H1 (cell line): Measurements from ENCODE around the gene FAM177B. TPM values are rescaled to one million over a fixed set of nuclear protein-coding genes. Genes with fewer than 3 reads are reported as not detected.

ENCODE experiments used
- BACH1 ChIP-seq: IDR thresholded peaks from 2 replicates; pipeline ENCODE4 v1.6.1; 2012; ENCODE audit warnings: low read length, improper control_type of control experiment
- BCL11A ChIP-seq, 2 experiments: IDR thresholded peaks; one replicate each; pipeline ENCODE4 v1.6.1; 2011; ENCODE audit warnings: low read depth in 2 of 2, low read length in 2 of 2, mild to moderate bottlenecking in 2 of 2
- CBX5 ChIP-seq: fragments of 300-800, 300-1000 bp; sonication (generic); IDR thresholded peaks from 2 replicates; pipeline ENCODE4 v1.7.1; 2016; ENCODE audit warnings: antibody characterized with exemption, low read length, low read depth
- CEBPB ChIP-seq: IDR thresholded peaks from 2 replicates; pipeline ENCODE4 v1.6.1; 2012; ENCODE audit warnings: low read depth, low read length
- CHD1 ChIP-seq: IDR thresholded peaks from 2 replicates; pipeline ENCODE4 v1.6.1; 2012; ENCODE audit warnings: low read depth, low read length, improper control_type of control experiment
- CTBP2 ChIP-seq: IDR thresholded peaks from 2 replicates; pipeline ENCODE4 v1.7.0; 2011; ENCODE audit warnings: borderline replicate concordance, mild to moderate bottlenecking, moderate library complexity, mixed read lengths, low read length; ENCODE audit not compliant: insufficient read depth, insufficient read length
- JUN ChIP-seq: IDR thresholded peaks from 2 replicates; pipeline ENCODE4 v1.6.1; 2011; ENCODE audit warnings: low read depth, mild to moderate bottlenecking, improper control_type of control experiment, low read length
- JUND ChIP-seq: IDR thresholded peaks from 2 replicates; pipeline ENCODE4 v1.6.1; 2011; ENCODE audit warnings: mild to moderate bottlenecking, improper control_type of control experiment, low read length
- KDM1A ChIP-seq: fragments of 200-600, 300-600 bp; sonication (generic); IDR thresholded peaks from 2 replicates; pipeline ENCODE4 v1.7.1; 2016; ENCODE audit warnings: mild to moderate bottlenecking, low read length, borderline replicate concordance
- KDM5A ChIP-seq: fragments of 200-600 bp; IDR thresholded peaks from 2 replicates; pipeline ENCODE4 v1.7.1; 2012; ENCODE audit warnings: mild to moderate bottlenecking, low read length, inconsistent platforms, mixed read lengths
- NANOG ChIP-seq: IDR thresholded peaks from 2 replicates; pipeline ENCODE4 v1.6.1; 2011; ENCODE audit warnings: low read length, low read depth, mild to moderate bottlenecking, inconsistent platforms; ENCODE audit not compliant: insufficient read depth, poor library complexity, severe bottlenecking
- NRF1 ChIP-seq: IDR thresholded peaks from 2 replicates; pipeline ENCODE4 v1.6.1; 2011; ENCODE audit warnings: mild to moderate bottlenecking, low read depth, low read length, improper control_type of control experiment
- POLR2A ChIP-seq, 2 experiments: IDR thresholded peaks; 1 replicate in 1 of 2; 2 replicates in 1 of 2; pipeline ENCODE4 v1.6.1; 2011; ENCODE audit warnings: low read depth in 2 of 2, low read length in 2 of 2, mild to moderate bottlenecking in 2 of 2; ENCODE audit errors: control extremely low read depth in 1 of 2
- RAD21 ChIP-seq, 2 experiments: IDR thresholded peaks in 1 of 2; conservative IDR thresholded peaks in 1 of 2; 2 replicates each; pipeline ENCODE4 v1.6.1; 2011; ENCODE audit warnings: low read depth in 2 of 2, low read length in 2 of 2, improper control_type of control experiment in 1 of 2, inconsistent platforms in 1 of 2, mild to moderate bottlenecking in 1 of 2, moderate library complexity in 1 of 2
- RFX5 ChIP-seq: IDR thresholded peaks from 2 replicates; pipeline ENCODE4 v1.6.1; 2011; ENCODE audit warnings: low read depth, low read length, improper control_type of control experiment, borderline replicate concordance
- RXRA ChIP-seq: IDR thresholded peaks from 2 replicates; pipeline ENCODE4 v1.6.1; 2011; ENCODE audit warnings: low read depth, mild to moderate bottlenecking, low read length, moderate library complexity; ENCODE audit not compliant: insufficient read depth
- SAP30 ChIP-seq: fragments of 300-600 bp; sonication (generic); IDR thresholded peaks from 2 replicates; pipeline ENCODE4 v1.7.1; 2012; ENCODE audit warnings: low read length, moderate library complexity, mild to moderate bottlenecking, inconsistent platforms; ENCODE audit not compliant: insufficient read depth, insufficient replicate concordance
- SP1 ChIP-seq: IDR thresholded peaks from 2 replicates; pipeline ENCODE4 v1.6.1; 2011; ENCODE audit warnings: low read depth, low read length
- SP2 ChIP-seq: IDR thresholded peaks from 2 replicates; pipeline ENCODE4 v1.6.1; 2012; ENCODE audit warnings: mild to moderate bottlenecking, low read length, inconsistent platforms
- SUZ12 ChIP-seq: fragments of 200-600 bp; sonication (generic); IDR thresholded peaks from 2 replicates; pipeline ENCODE4 v1.6.1; 2012; ENCODE audit warnings: mild to moderate bottlenecking, inconsistent platforms, low read length, moderate library complexity, mixed read lengths
- TAF1 ChIP-seq: IDR thresholded peaks from 2 replicates; pipeline ENCODE4 v1.6.1; 2011; ENCODE audit warnings: mild to moderate bottlenecking, low read depth, low read length
- TBP ChIP-seq: IDR thresholded peaks from 2 replicates; pipeline ENCODE4 v1.6.1; 2011; ENCODE audit warnings: low read depth, low read length, improper control_type of control experiment
- TEAD4 ChIP-seq: IDR thresholded peaks from 2 replicates; pipeline ENCODE4 v1.6.1; 2012; ENCODE audit warnings: low read depth, low read length, inconsistent platforms, mixed read lengths
- polyA plus RNA-seq, 7 experiments: library from polyadenylated mRNA; depleted of rRNA in 3 of 7; stranded (reverse) in 5 of 7; unstranded in 2 of 7; fragments of >200 nt in 5 of 7; fragments of 200-250 nt in 2 of 7; gene quantifications; 1 replicate in 5 of 7; 2 replicates in 1 of 7; 4 replicates in 1 of 7; pipeline versions ENCODE4 v1.2.1 to v1.2.3, GENCODE V29; 2011 to 2013; ENCODE audit warnings: missing spikeins in 2 of 7, mixed read lengths in 2 of 7
- total RNA-seq: library from RNA; stranded (reverse); fragmentation: NEBNext Ultra II Directional; extraction: Animal tissue kit (Norgen Biotek cat#: 25700); gene quantifications from 2 replicates; pipeline ENCODE4 v1.2.1, GENCODE V29; 2021
- TF ChIP-seq, protein P1 (sequence below): IDR thresholded peaks from 2 replicates; pipeline ENCODE4 v1.6.1; 2012; ENCODE audit warnings: inconsistent platforms

Gene FAM177B
- total and polyA plus RNA-seq, 2 of the 8 experiments (the other 6 are each of a cell fraction or from before 2014, with no cell fraction given), result 0.06 TPM; not detected in 1

DNA sequence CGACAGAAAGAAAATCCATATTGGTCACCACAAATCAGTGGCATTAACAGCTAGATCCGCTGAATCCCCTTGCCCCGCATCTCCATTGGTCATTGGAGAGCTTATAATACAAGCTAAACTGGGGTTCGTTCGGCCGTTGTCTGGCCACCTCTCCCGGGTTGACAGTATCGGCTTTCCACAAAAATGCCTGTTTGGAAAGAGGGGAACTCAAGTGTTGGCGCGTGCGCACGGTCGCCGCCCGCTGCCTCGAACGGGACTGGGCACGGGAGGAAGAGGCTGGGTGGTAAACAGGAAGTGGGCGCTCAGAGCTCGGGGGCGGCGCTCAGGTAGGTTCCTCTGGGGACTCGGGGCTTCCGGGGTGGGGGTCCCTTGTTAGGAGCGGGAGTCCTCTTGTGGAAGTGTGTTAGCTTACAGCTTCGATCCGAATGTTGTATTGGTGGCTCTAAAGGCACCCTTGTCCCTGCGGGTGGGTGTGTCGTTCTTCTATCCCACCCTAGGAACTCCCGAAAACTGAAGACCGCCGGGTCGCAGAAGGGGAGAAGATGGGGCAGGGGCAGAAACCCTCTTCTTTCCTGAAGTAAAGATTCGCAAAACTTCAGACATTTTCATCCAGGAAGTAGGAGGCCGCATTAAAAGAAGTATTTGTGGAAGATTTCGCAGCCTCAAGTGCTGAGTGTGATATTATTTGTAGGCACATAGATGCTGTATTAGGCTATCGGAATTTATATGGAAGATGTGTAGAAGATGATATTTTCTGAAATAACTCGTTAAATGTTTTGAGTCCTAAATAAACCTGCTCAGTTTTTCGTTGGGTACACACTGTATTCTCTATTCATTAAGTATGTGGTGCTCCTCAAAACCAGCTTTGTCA lies 23.7 kb upstream of the FAM177B start (continued):
- TF ChIP-seq TAF1 (peak; percentile 89), BCL11A (IDR thresholded peaks at IDR 0.05; ENCODE audit: low read depth in 2 of 2, low read length in 2 of 2) (no peak), JUND (no peak), RXRA (no peak), CHD1 (no peak), SP1 (no peak), NRF1 (peak; percentile 71), JUN (no peak), TEAD4 (no peak), BACH1 (no peak), POLR2A (IDR thresholded peaks at IDR 0.05; ENCODE audit: control extremely low read depth in 1 of 2, low read depth in 2 of 2, low read length in 2 of 2) (peak; percentile 46 to 48), SAP30 (no peak), CBX5 (no peak), RFX5 (no peak), KDM1A (no peak), SUZ12 (no peak), SP2 (no peak), CTBP2 (no peak), RAD21 (IDR thresholded peaks at IDR 0.05 in 1 of 2, conservative IDR thresholded peaks at IDR 0.05 in 1 of 2; ENCODE audit: low read depth in 2 of 2, low read length in 2 of 2) (0 out of 4 replicates have a peak, but pooled peaks have one; percentile 4 to 18), CEBPB (no peak), NANOG (peak; percentile 76), TBP (peak; percentile 79), KDM5A (0 out of 2 replicates have a peak, but pooled peaks have one; percentile 50)
- TF ChIP-seq, protein P1, sequence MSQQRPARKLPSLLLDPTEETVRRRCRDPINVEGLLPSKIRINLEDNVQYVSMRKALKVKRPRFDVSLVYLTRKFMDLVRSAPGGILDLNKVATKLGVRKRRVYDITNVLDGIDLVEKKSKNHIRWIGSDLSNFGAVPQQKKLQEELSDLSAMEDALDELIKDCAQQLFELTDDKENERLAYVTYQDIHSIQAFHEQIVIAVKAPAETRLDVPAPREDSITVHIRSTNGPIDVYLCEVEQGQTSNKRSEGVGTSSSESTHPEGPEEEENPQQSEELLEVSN, result peak; percentile 51
